Smooth muscle cell (in vitro differentiated cells): Measurements from ENCODE around the gene NCKAP5. TPM values are rescaled to one million over a fixed set of nuclear protein-coding genes. Genes with fewer than 3 reads are reported as not detected.

Experiments used
- DNase-seq: peaks from one replicate; lab custom pipeline; 2025; ENCODE audit not compliant: unreplicated experiment; lab: John Stamatoyannopoulos, UW
- H2AFZ ChIP-seq: fragments of 200-600 bp; sonication (generic); 2 replicates; pipeline ENCODE4 v1.6.0; 2016; ENCODE audit warnings: antibody characterized with exemption, low read depth, mild to moderate bottlenecking
- H3F3A ChIP-seq: fragments of 200-600 bp; sonication (generic); 2 replicates; pipeline ENCODE4 v1.6.0; 2017; ENCODE audit warnings: antibody characterized with exemption, low read depth
- H3K27ac ChIP-seq: fragments of 200-600 bp; sonication (generic); 2 replicates; pipeline ENCODE4 v1.5.1; 2016; ENCODE audit warnings: low read depth, mild to moderate bottlenecking
- H3K27me3 ChIP-seq: fragments of 200-600 bp; sonication (generic); 2 replicates; pipeline ENCODE4 v1.6.1; 2016; ENCODE audit warnings: low read depth, mild to moderate bottlenecking
- H3K36me3 ChIP-seq: fragments of 200-600 bp; sonication (generic); 2 replicates; pipeline ENCODE4 v1.5.1; 2016; ENCODE audit warnings: low read depth
- H3K4me1 ChIP-seq: fragments of 200-600 bp; sonication (generic); 2 replicates; pipeline ENCODE4 v1.5.1; 2016; ENCODE audit warnings: low read depth
- H3K4me2 ChIP-seq: fragments of 200-600 bp; sonication (generic); 2 replicates; pipeline ENCODE4 v1.6.0; 2016; ENCODE audit warnings: mild to moderate bottlenecking
- H3K4me3 ChIP-seq: fragments of 200-600 bp; sonication (generic); 2 replicates; pipeline ENCODE4 v1.5.1; 2016; ENCODE audit warnings: mild to moderate bottlenecking
- H3K79me2 ChIP-seq: fragments of 200-600 bp; sonication (generic); 2 replicates; pipeline ENCODE4 v1.6.0; 2016; ENCODE audit warnings: low read depth, mild to moderate bottlenecking
- H3K9ac ChIP-seq: fragments of 200-600 bp; sonication (generic); 2 replicates; pipeline ENCODE4 v1.6.0; 2016; ENCODE audit warnings: low read depth
- H3K9me3 ChIP-seq: fragments of 200-600 bp; sonication (generic); replicated peaks from 2 replicates; pipeline ENCODE4 v1.5.1; 2016; ENCODE audit warnings: low read depth
- H4K20me1 ChIP-seq: fragments of 200-600 bp; sonication (generic); 2 replicates; pipeline ENCODE4 v1.6.0; 2016; ENCODE audit warnings: low read depth
- WGBS: methylation state at CpG from one replicate; pipeline ENCODE4 v1.1.7; 2016; ENCODE audit warnings: low lambda C conversion rate; 5-methylcytosine and 5-hydroxymethylcytosine counted together
- polyA plus RNA-seq: library from polyadenylated mRNA; unstranded; fragments of >200 nt; fragmentation: Nextera tagmentation; extraction: Ambion mirVana; gene quantifications from 2 replicates; pipeline ENCODE4 v1.2.1, GENCODE V29; 2016
- total RNA-seq: library from RNA; depleted of rRNA; stranded (reverse); fragments of >200 nt; gene quantifications from 2 replicates; pipeline ENCODE4 v1.2.3, GENCODE V29; 2014
- TF ChIP-seq, protein P1 (sequence below): fragments of 200-600 bp; sonication (generic); IDR thresholded peaks from 2 replicates; pipeline ENCODE4 v1.5.1; 2017; ENCODE audit warnings: borderline replicate concordance, mild to moderate bottlenecking, antibody characterized with exemption; ENCODE audit not compliant: insufficient read depth, poor library complexity, severe bottlenecking

The NCKAP5 gene
- total and polyA plus RNA-seq, 2 experiments from 2014 or later: 4.6 to 9.5 TPM

DNA sequence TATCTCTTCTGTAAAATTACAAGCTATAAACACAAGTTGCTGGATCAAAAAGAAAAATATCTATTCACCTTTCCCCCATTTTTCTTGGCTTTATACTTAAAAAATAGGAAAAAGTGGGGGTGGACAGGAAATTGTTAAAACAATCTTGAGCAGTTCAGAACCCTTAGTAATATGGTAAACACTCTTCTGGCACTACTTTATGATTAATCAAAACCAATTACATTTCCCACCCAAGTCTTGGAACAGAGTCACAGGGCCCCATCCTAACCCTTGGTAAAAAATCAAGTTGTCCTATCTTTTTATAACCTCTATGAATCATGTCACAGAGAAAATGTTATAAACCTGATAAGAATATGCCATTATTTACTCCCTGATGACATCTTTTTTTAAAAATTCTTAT lies 570.0 kb downstream of the NCKAP5 start:
- H3K27ac ChIP-seq: no peak overlapping the region
- no peak overlapping the region for H3K4me3 ChIP-seq
- no peaks in the 10 kb centered on the region for H3K36me3 ChIP-seq
- TF ChIP-seq, protein P1, sequence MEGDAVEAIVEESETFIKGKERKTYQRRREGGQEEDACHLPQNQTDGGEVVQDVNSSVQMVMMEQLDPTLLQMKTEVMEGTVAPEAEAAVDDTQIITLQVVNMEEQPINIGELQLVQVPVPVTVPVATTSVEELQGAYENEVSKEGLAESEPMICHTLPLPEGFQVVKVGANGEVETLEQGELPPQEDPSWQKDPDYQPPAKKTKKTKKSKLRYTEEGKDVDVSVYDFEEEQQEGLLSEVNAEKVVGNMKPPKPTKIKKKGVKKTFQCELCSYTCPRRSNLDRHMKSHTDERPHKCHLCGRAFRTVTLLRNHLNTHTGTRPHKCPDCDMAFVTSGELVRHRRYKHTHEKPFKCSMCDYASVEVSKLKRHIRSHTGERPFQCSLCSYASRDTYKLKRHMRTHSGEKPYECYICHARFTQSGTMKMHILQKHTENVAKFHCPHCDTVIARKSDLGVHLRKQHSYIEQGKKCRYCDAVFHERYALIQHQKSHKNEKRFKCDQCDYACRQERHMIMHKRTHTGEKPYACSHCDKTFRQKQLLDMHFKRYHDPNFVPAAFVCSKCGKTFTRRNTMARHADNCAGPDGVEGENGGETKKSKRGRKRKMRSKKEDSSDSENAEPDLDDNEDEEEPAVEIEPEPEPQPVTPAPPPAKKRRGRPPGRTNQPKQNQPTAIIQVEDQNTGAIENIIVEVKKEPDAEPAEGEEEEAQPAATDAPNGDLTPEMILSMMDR: no peak
- no peaks in the 10 kb centered on the region for H3K79me2 ChIP-seq
- H3F3A ChIP-seq: no peaks in the 10 kb centered on the region
- H3K4me1 ChIP-seq: no peaks in the 10 kb centered on the region
- H3K27me3 ChIP-seq: no peaks in the 10 kb centered on the region
- no peaks in the 10 kb centered on the region for H3K9me3 ChIP-seq
- H2AFZ ChIP-seq: no peak overlapping the region
- no peak for DNase-seq
- no peaks in the 10 kb centered on the region for H4K20me1 ChIP-seq
- no peak overlapping the region for H3K4me2 ChIP-seq
- no peak overlapping the region for H3K9ac ChIP-seq

DNA sequence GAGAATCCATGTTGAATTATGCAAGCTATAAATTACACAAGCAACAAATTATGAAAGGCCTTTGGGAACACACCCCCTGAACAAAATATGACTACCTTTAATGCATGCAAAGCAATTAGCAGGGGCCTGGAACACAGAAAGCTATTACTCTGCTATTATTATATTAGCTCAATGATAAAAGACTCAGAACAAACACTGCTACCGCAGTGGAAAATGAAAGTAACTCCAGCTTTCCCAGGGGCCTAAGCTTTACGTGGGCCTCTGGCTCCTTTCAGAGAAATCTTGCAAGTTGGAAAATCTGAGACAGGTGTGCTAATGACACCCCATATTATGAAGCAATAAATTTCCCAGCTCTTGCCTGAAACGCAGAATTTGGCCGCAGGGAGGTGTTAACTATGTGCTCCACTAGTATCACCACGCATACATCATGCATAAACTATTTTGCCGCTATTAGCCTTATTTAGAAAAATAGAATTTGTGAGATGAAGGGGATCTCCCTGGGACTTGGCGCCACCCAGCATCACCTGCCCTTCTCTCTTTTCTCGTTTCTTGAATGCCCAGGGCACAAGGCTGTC lies 576.7 kb downstream of the NCKAP5 start:
- Histone ChIP-seq H3K4me1 (no peaks in the 10 kb centered on the region), H3K9ac (no peak overlapping the region), H3K4me2 (no peak overlapping the region), H3K9me3 (no peaks in the 10 kb centered on the region), H2AFZ (no peak overlapping the region), H3K27me3 (no peaks in the 10 kb centered on the region), H3K4me3 (no peak overlapping the region), H4K20me1 (no peaks in the 10 kb centered on the region), H3K27ac (no peak overlapping the region), H3K36me3 (no peaks in the 10 kb centered on the region), H3K79me2 (no peaks in the 10 kb centered on the region), H3F3A (no peaks in the 10 kb centered on the region)
- TF ChIP-seq, protein P1: no peak
- no peak for DNase-seq
- WGBS: 86% methylated on average over 8 of the region's 8 CpGs

DNA sequence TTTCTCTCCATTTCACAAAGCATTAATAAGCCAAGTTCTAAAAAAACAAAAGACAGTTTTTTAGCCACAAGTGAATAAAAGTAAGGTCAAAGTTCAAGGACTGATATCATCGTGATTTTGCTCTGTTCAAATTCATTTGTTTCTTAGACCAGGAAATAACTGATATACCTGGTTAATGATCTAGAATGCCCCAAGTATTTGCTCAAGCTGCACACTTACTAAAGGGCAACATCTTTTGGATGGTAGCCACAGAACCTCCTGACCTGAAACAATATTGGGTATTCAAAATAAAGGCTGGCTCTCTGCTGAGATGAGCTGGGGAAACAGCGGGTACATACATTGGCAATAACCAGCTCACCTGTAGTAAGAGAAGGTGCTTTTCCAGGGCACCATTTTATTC lies 583.5 kb downstream of the NCKAP5 start:
- TF ChIP-seq, protein P1: no peak
- Histone ChIP-seq H3K4me1 (no peaks in the 10 kb centered on the region), H4K20me1 (no peaks in the 10 kb centered on the region), H3K79me2 (no peaks in the 10 kb centered on the region), H3F3A (no peaks in the 10 kb centered on the region), H3K4me3 (no peak overlapping the region), H3K9ac (no peak overlapping the region), H3K9me3 (no peaks in the 10 kb centered on the region), H2AFZ (no peak overlapping the region), H3K4me2 (no peak overlapping the region), H3K36me3 (no peaks in the 10 kb centered on the region), H3K27me3 (peaks cover 3% of the 10 kb centered on the region), H3K27ac (no peak overlapping the region)
- DNase-seq: no peak
- 98% methylated on average over 2 of the region's 2 CpGs for WGBS

- H3K9ac ChIP-seq: no peak overlapping the region
- no peaks in the 10 kb centered on the region for H3K36me3 ChIP-seq
- no peak overlapping the region for H3K4me3 ChIP-seq
- 75% methylated on average over 2 of the region's 2 CpGs for WGBS
- H3K4me2 ChIP-seq: no peak overlapping the region
- no peaks in the 10 kb centered on the region for H3K79me2 ChIP-seq
- H3K9me3 ChIP-seq: no peaks in the 10 kb centered on the region
- no peak overlapping the region for H3K27ac ChIP-seq
- H2AFZ ChIP-seq: no peak overlapping the region
- TF ChIP-seq, protein P1: no peak
- H4K20me1 ChIP-seq: no peaks in the 10 kb centered on the region
- no peak for DNase-seq
- H3K27me3 ChIP-seq: peaks cover 3% of the 10 kb centered on the region
- H3F3A ChIP-seq: no peaks in the 10 kb centered on the region
- no peaks in the 10 kb centered on the region for H3K4me1 ChIP-seq
These were observed 588.0 kb downstream of the NCKAP5 start for GRCh38 chr2:132980304-132980703.
